Neural progenitor cell (in vitro differentiated cells): Measurements from ENCODE around the gene NCF2. TPM values are rescaled to one million over a fixed set of nuclear protein-coding genes. Genes with fewer than 3 reads are reported as not detected.
"Not testable (repeated sequence)": the region's sequence is repeated elsewhere in the genome, so short reads cannot be mapped to it uniquely, and the experiment has no call there.

Experiments used
- DNase-seq: peaks from one replicate; pipeline ENCODE4 v3.0.0-alpha.2; 2016; ENCODE audit warnings: low spot score
- H2AFZ ChIP-seq: fragments of 200-600 bp; sonication (generic); replicated peaks from 2 replicates; pipeline ENCODE4 v1.6.1; 2016; ENCODE audit warnings: antibody characterized with exemption
- H3F3A ChIP-seq: fragments of 200-600 bp; sonication (generic); 2 replicates; pipeline ENCODE4 v1.6.1; 2016; ENCODE audit warnings: antibody characterized with exemption, low read depth
- H3K27ac ChIP-seq: fragments of 200-600 bp; sonication (generic); 2 replicates; pipeline ENCODE4 v1.5.1; 2016; ENCODE audit warnings: mild to moderate bottlenecking
- H3K27me3 ChIP-seq: fragments of 200-600 bp; sonication (generic); 2 replicates; pipeline ENCODE4 v1.6.1; 2016; ENCODE audit warnings: mild to moderate bottlenecking, moderate library complexity
- H3K36me3 ChIP-seq: fragments of 200-600 bp; sonication (generic); 2 replicates; pipeline ENCODE4 v1.5.1; 2016
- H3K4me1 ChIP-seq: fragments of 200-600 bp; sonication (generic); 2 replicates; pipeline ENCODE4 v1.6.1; 2016; ENCODE audit warnings: mixed run types
- H3K4me2 ChIP-seq: fragments of 200-600 bp; sonication (generic); 2 replicates; pipeline ENCODE4 v1.6.1; 2016
- H3K4me3 ChIP-seq: fragments of 200-600 bp; sonication (generic); 2 replicates; pipeline ENCODE4 v1.5.1; 2016
- H3K79me2 ChIP-seq: fragments of 200-600 bp; sonication (generic); 2 replicates; pipeline ENCODE4 v1.6.1; 2016; ENCODE audit warnings: low read depth
- H3K9ac ChIP-seq: fragments of 200-600 bp; sonication (generic); 2 replicates; pipeline ENCODE4 v1.6.1; 2016
- H3K9me3 ChIP-seq: fragments of 200-600 bp; sonication (generic); 2 replicates; pipeline ENCODE4 v1.5.1; 2016; ENCODE audit warnings: low read depth
- H4K20me1 ChIP-seq: fragments of 200-600 bp; sonication (generic); 2 replicates; pipeline ENCODE4 v1.6.1; 2016; ENCODE audit warnings: low read depth
- H3K27ac Mint-ChIP-seq: 3 replicates; pipeline ENCODE4 v1.8.0; 2021; ENCODE audit warnings: mixed read lengths
- H3K27me3 Mint-ChIP-seq: 2 replicates; pipeline ENCODE4 v1.8.0; 2022; ENCODE audit warnings: low read depth, mild to moderate bottlenecking, inconsistent platforms, moderate library complexity, mixed read lengths; ENCODE audit not compliant: insufficient read depth
- H3K36me3 Mint-ChIP-seq: 3 replicates; pipeline ENCODE4 v1.8.0; 2021; ENCODE audit warnings: mixed read lengths
- H3K4me1 Mint-ChIP-seq: 3 replicates; pipeline ENCODE4 v1.8.0; 2021; ENCODE audit warnings: mixed read lengths
- H3K4me3 Mint-ChIP-seq: 3 replicates; pipeline ENCODE4 v1.8.0; 2021; ENCODE audit warnings: mild to moderate bottlenecking, moderate library complexity, mixed read lengths
- H3K9me3 Mint-ChIP-seq: 3 replicates; pipeline ENCODE4 v1.8.0; 2020; ENCODE audit warnings: mixed read lengths
- CTCF ChIP-seq: fragments of 200-600 bp; sonication (generic); IDR thresholded peaks from 2 replicates; pipeline ENCODE4 v1.5.1; 2017; ENCODE audit warnings: antibody characterized with exemption, mild to moderate bottlenecking
- EZH2 ChIP-seq: fragments of 200-600 bp; sonication (generic); IDR thresholded peaks from 2 replicates; pipeline ENCODE4 v1.6.1; 2017; ENCODE audit warnings: antibody characterized with exemption, mild to moderate bottlenecking, moderate library complexity
- EZH2phosphoT487 ChIP-seq: fragments of 200-600 bp; sonication (generic); IDR thresholded peaks from 2 replicates; pipeline ENCODE4 v1.6.1; 2017; ENCODE audit warnings: antibody characterized with exemption
- total RNA-seq: library from RNA; depleted of rRNA; stranded (reverse); fragments of >200 nt; gene quantifications from 2 replicates; pipeline ENCODE4 v1.2.3, GENCODE V29; 2015; ENCODE audit warnings: low replicate concordance

Gene NCF2
- total RNA-seq, 1 donor from 2014 or later: not detected

DNA sequence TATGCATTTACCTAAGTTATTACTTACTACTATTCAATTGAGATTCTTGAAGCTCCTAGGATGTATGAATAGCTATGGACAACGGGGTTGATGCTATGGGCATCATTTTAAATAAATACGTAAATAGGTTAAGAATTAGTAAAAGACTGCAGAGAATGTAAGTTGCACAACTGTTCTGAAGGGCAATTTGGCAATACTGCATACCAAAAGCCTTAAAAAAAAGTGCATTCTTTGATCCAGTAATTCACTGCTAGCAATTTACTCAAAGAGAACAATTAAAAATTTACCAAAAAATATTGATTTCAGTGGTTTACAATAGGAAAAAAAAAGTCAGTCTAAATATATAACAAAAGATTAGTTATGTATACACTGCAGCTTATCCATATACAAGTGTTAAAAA, 41.9 kb upstream of the NCF2 start:
- Histone ChIP-seq H2AFZ (no peak overlapping the region), H3K27me3 (peaks cover 8% of the 10 kb centered on the region), H3K4me1 (peaks cover 28% of the 10 kb centered on the region), H3K4me2 (peak overlapping the region; percentile 94), H3F3A (peaks cover 23% of the 10 kb centered on the region), H3K79me2 (peaks cover 37% of the 10 kb centered on the region), H3K4me3 (peak overlapping the region; percentile 80), H3K9ac (no peak overlapping the region), H3K27ac (no peak overlapping the region), H4K20me1 (peaks cover 30% of the 10 kb centered on the region), H3K9me3 (no peaks in the 10 kb centered on the region), H3K36me3 (peaks cover 25% of the 10 kb centered on the region)
- DNase-seq: no peak
- peaks cover 37% of the 10 kb centered on the region for H3K4me1 Mint-ChIP-seq
- H3K36me3 Mint-ChIP-seq: peaks cover 10% of the 10 kb centered on the region
- no peaks in the 10 kb centered on the region for H3K9me3 Mint-ChIP-seq
- H3K27ac Mint-ChIP-seq: no peak overlapping the region
- H3K27me3 Mint-ChIP-seq: peaks cover 8% of the 10 kb centered on the region
- no peak for TF ChIP-seq EZH2
- TF ChIP-seq EZH2phosphoT487: no peak
- no peak for TF ChIP-seq CTCF
- H3K4me3 Mint-ChIP-seq: no peak overlapping the region

DNA sequence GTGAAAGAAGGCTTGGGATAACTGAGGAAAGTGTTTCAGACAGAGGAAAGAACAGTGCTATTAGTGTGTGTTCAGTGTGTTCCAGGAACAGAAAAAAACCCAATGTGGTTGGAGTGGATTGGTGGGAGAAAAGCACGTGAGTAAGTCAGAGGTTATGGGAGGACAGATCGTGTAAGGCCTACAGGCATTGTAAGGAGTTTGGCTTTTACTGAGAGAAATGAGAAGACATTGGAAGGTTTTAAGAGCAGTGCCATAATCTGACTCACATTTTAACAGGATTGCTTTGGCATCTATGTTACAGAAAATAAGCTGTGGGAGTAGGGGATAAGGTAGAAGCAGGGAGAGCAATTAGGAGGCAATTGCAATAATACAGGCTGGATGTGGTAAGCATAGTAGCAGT, 40.5 kb upstream of the NCF2 start:
- Histone ChIP-seq H3K79me2 (peaks cover 37% of the 10 kb centered on the region), H3K4me2 (no peak overlapping the region)

DNA sequence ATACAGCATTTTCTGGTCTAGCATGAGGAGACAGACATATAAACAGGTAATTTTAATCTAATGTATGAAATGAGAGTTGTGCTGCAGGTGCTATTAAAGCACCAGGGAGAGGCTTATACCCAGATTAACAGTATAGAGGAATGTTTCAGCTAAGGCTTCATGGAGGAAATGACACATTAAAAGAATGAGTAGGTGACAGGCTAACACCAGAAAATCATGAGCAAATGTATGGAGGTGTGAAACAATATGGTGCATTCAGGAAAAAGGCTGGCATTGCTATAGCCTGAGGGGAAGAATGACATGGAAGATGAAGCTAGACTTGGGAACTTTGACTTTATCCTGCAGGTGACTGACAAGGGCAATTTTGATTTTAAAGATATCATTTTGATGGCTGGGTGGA, 38.3 kb upstream of the NCF2 start:
- TF ChIP-seq EZH2phosphoT487 (no peak), CTCF (no peak), EZH2 (no peak)
- H3K27me3 Mint-ChIP-seq: no peaks in the 10 kb centered on the region
- Histone ChIP-seq H3K27me3 (no peaks in the 10 kb centered on the region), H3K27ac (no peak overlapping the region), H2AFZ (no peak overlapping the region), H3K79me2 (peaks cover 18% of the 10 kb centered on the region), H3K9ac (no peak overlapping the region), H3F3A (peaks cover 12% of the 10 kb centered on the region), H3K9me3 (no peaks in the 10 kb centered on the region), H3K4me3 (no peak overlapping the region), H3K36me3 (peaks cover 28% of the 10 kb centered on the region), H4K20me1 (peaks cover 18% of the 10 kb centered on the region), H3K4me2 (no peak overlapping the region), H3K4me1 (peaks cover 20% of the 10 kb centered on the region)
- no peak overlapping the region for H3K4me3 Mint-ChIP-seq
- H3K36me3 Mint-ChIP-seq: peaks cover 10% of the 10 kb centered on the region
- H3K9me3 Mint-ChIP-seq: no peaks in the 10 kb centered on the region
- no peak for DNase-seq
- no peak overlapping the region for H3K27ac Mint-ChIP-seq
- H3K4me1 Mint-ChIP-seq: peaks cover 21% of the 10 kb centered on the region

More for the DNA sequence above, 40.5 kb upstream of the NCF2 start:
- TF ChIP-seq EZH2 (no peak), CTCF (no peak), EZH2phosphoT487 (no peak)
- Histone ChIP-seq H3K27ac (no peak overlapping the region), H3K9me3 (no peaks in the 10 kb centered on the region), H3K4me3 (no peak overlapping the region), H3F3A (peaks cover 11% of the 10 kb centered on the region), H2AFZ (no peak overlapping the region), H3K36me3 (peaks cover 28% of the 10 kb centered on the region), H3K27me3 (no peaks in the 10 kb centered on the region), H3K4me1 (peaks cover 28% of the 10 kb centered on the region), H3K9ac (no peak overlapping the region), H4K20me1 (peaks cover 30% of the 10 kb centered on the region)
- peaks cover 25% of the 10 kb centered on the region for H3K4me1 Mint-ChIP-seq
- DNase-seq: no peak
- H3K4me3 Mint-ChIP-seq: no peak overlapping the region
- peaks cover 10% of the 10 kb centered on the region for H3K36me3 Mint-ChIP-seq
- no peak overlapping the region for H3K27ac Mint-ChIP-seq
- H3K9me3 Mint-ChIP-seq: no peaks in the 10 kb centered on the region
- H3K27me3 Mint-ChIP-seq: peaks cover 5% of the 10 kb centered on the region

DNA sequence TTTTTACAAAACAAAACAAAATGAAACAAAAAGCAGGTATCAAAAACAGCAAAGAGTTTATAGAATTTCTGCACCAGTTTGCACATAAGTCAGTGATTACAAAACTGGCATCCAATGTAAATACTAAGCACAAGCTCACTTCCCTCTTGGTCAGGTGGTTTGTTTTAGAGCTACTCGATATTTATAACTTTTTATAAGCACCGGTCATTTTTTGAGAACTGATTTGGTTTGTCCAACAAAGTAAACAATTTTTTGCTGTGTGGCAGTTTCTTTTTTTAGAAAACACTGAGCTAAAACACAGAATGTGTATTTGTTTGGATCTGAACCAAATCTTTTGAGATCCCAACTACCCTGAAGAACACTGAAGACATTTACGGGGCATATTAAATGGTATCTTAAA, 36.0 kb upstream of the NCF2 start:
- H3K9ac ChIP-seq, H3K27me3 Mint-ChIP-seq, H3K9me3 Mint-ChIP-seq, H2AFZ ChIP-seq, H3K9me3 ChIP-seq, DNase-seq, H3K4me1 ChIP-seq, H3K79me2 ChIP-seq, H3K36me3 Mint-ChIP-seq, H3K27me3 ChIP-seq, H3K4me1 Mint-ChIP-seq, H4K20me1 ChIP-seq, H3K4me2 ChIP-seq, H3K27ac Mint-ChIP-seq, H3K27ac ChIP-seq, H3K4me3 Mint-ChIP-seq, H3K4me3 ChIP-seq: not testable (repeated sequence)
- peaks cover 28% of the 10 kb centered on the region for H3K36me3 ChIP-seq
- peaks cover 19% of the 10 kb centered on the region for H3F3A ChIP-seq
